K562 (cell line): ENCODE measurements around the gene STMN3. TPM values are rescaled to one million over a fixed set of nuclear protein-coding genes. Genes with fewer than 3 reads are reported as not detected.

Experiments
- ARID1B ChIP-seq: fragments of 450-650 bp; IDR thresholded peaks from 2 replicates; pipeline ENCODE4 v1.6.1; 2016; ENCODE audit warnings: antibody characterized with exemption, mild to moderate bottlenecking, inconsistent platforms
- KLF10 ChIP-seq: fragments of 250-450 bp; sonication (Bioruptor Pico); IDR thresholded peaks from 2 replicates; pipeline ENCODE4 v1.6.1; 2021; ENCODE audit warnings: matching md5 sums
- MYNN ChIP-seq, 2 experiments: sonication (generic); formaldehyde crosslinking in 1 of 2; IDR thresholded peaks; 2 replicates each; pipeline versions ENCODE4 v1.5.0 to v1.6.1; 2016 to 2020; ENCODE audit warnings: antibody characterized with exemption in 1 of 2, missing genetic modification reagents in 1 of 2
- POLR2G ChIP-seq: fragments of 200-400 bp; formaldehyde crosslinking; IDR thresholded peaks from 2 replicates; pipeline ENCODE4 v1.6.1; 2017; ENCODE audit warnings: low read depth, mild to moderate bottlenecking, antibody characterized with exemption, low read length, moderate library complexity
- PTBP1 ChIP-seq: fragments of 200-400 bp; formaldehyde crosslinking; IDR thresholded peaks from 2 replicates; pipeline ENCODE4 v1.6.1; 2017; ENCODE audit warnings: low read depth, low read length
- RBM22 ChIP-seq: fragments of 200-400 bp; formaldehyde crosslinking; IDR thresholded peaks from 2 replicates; pipeline ENCODE4 v1.6.1; 2018; ENCODE audit warnings: low read length, low read depth; ENCODE audit not compliant: poor library complexity, severe bottlenecking
- RFX5 ChIP-seq: IDR thresholded peaks from 2 replicates; pipeline ENCODE4 v1.6.1; 2011; ENCODE audit warnings: low read depth, mild to moderate bottlenecking, improper control_type of control experiment, low read length
- SMARCA5 ChIP-seq: fragments of 450-650 bp; IDR thresholded peaks from 2 replicates; pipeline ENCODE4 v1.6.1; 2016
- polyA plus RNA-seq, 8 experiments: library from polyadenylated mRNA; depleted of rRNA in 4 of 8; stranded (reverse) in 5 of 8; unstranded in 3 of 8; fragments of >200 nt; fragmentation: Nextera tagmentation in 2 of 8; fragmentation: Illumina TruSeq in 1 of 8; extraction: Ambion mirVana in 2 of 8; extraction: Trizol in 1 of 8; gene quantifications; 2 replicates each; pipeline versions ENCODE4 v1.2.1 to v1.2.3, GENCODE V29; 2011 to 2014; ENCODE audit warnings: inconsistent platforms in 1 of 8, missing spikeins in 1 of 8
- total RNA-seq, 7 experiments: library from RNA; depleted of rRNA in 6 of 7; stranded (reverse); fragments of >200 nt in 6 of 7; fragmentation: Illumina TruSeq in 2 of 7; extraction: Trizol in 2 of 7; gene quantifications; 2 replicates each; pipeline versions ENCODE4 v1.2.1 to v1.2.3, GENCODE V29; 2011 to 2021; ENCODE audit warnings: low replicate concordance in 1 of 7
- TF ChIP-seq, protein P1 (sequence below): fragments of 450-650 bp; IDR thresholded peaks from 2 replicates; pipeline ENCODE4 v1.6.1; 2016; ENCODE audit warnings: mild to moderate bottlenecking

Gene STMN3
- total and polyA plus RNA-seq, 9 of the 15 experiments (the other 6 are each of a cell fraction or from before 2014, with no cell fraction given) = 0.70 to 65.6 (median 29.4) TPM

DNA sequence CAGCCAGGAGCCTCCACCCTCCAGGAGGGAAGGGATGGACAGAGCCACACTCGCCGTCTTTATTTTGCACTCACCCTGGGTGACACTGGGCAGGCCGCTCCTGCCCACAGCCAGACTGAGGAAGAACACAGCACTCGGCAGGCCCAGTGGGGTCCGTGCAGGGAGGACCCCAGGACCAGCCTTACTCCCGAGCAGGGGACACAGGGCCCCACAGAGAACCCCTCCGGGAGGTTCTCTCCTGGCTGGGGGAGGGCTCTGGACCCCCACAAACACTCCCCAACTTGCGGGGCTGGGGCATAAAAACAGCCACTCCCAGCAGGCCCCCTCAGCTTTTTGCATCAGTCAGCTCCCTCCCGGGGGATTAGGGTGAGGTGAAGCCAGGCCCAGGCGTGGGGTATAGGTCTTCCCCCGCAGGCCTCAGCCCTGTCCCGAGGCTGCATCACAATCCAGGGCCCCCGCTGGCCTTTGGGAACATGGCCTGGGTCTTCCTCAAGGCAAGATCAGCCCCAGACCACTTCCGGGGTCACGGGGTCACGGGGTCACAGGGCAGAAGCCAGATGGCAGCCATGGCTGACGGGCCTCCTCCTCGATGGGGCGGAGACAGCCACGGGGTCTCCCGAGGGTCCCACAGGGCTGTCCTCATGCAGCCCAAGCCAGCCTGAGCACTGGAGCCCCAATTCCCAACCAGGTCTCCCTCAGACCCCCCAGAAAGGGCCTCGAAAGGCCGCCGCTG lies 46.4 kb upstream of the STMN3 start (continued):
- TF ChIP-seq KLF10 (CRISPR knock-in tag) (no peak), RFX5 (no peak), MYNN (IDR thresholded peaks at IDR 0.05) (peak; percentile 55; the same call in 1 of the 2 replicates), MYNN (CRISPR knock-in tag; IDR thresholded peaks at IDR 0.05) (no peak), SMARCA5 (no peak), POLR2G (peak; percentile 76), ARID1B (0 out of 2 replicates have a peak, but pooled peaks have one; percentile 3), RBM22 (peak; percentile 88), PTBP1 (0 out of 2 replicates have a peak, but pooled peaks have one; percentile 33)
- TF ChIP-seq, protein P1, sequence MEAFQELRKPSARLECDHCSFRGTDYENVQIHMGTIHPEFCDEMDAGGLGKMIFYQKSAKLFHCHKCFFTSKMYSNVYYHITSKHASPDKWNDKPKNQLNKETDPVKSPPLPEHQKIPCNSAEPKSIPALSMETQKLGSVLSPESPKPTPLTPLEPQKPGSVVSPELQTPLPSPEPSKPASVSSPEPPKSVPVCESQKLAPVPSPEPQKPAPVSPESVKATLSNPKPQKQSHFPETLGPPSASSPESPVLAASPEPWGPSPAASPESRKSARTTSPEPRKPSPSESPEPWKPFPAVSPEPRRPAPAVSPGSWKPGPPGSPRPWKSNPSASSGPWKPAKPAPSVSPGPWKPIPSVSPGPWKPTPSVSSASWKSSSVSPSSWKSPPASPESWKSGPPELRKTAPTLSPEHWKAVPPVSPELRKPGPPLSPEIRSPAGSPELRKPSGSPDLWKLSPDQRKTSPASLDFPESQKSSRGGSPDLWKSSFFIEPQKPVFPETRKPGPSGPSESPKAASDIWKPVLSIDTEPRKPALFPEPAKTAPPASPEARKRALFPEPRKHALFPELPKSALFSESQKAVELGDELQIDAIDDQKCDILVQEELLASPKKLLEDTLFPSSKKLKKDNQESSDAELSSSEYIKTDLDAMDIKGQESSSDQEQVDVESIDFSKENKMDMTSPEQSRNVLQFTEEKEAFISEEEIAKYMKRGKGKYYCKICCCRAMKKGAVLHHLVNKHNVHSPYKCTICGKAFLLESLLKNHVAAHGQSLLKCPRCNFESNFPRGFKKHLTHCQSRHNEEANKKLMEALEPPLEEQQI = no peak
